TTC549 (cell line): Measurements from ENCODE around the gene PCCA.
"Not testable (repeated sequence)": the region's sequence is repeated elsewhere in the genome, so short reads cannot be mapped to it uniquely, and the experiment has no call there.

ENCODE experiments used
- FAIRE-seq: peaks from 2 replicates; lab custom pipeline; 2012; peaks lifted over from hg19 to GRCh38; lab: Jason Lieb, UNC

PCCA gene, protein sequence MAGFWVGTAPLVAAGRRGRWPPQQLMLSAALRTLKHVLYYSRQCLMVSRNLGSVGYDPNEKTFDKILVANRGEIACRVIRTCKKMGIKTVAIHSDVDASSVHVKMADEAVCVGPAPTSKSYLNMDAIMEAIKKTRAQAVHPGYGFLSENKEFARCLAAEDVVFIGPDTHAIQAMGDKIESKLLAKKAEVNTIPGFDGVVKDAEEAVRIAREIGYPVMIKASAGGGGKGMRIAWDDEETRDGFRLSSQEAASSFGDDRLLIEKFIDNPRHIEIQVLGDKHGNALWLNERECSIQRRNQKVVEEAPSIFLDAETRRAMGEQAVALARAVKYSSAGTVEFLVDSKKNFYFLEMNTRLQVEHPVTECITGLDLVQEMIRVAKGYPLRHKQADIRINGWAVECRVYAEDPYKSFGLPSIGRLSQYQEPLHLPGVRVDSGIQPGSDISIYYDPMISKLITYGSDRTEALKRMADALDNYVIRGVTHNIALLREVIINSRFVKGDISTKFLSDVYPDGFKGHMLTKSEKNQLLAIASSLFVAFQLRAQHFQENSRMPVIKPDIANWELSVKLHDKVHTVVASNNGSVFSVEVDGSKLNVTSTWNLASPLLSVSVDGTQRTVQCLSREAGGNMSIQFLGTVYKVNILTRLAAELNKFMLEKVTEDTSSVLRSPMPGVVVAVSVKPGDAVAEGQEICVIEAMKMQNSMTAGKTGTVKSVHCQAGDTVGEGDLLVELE

GRCh38 chr13:100088644-100089464, at the start of gene PCCA:
PCCA (plus strand) TSS chr13:100089093; CDS start chr13:100089121, 28 bp downstream.
- peak; percentile 78 for FAIRE-seq

DNA sequence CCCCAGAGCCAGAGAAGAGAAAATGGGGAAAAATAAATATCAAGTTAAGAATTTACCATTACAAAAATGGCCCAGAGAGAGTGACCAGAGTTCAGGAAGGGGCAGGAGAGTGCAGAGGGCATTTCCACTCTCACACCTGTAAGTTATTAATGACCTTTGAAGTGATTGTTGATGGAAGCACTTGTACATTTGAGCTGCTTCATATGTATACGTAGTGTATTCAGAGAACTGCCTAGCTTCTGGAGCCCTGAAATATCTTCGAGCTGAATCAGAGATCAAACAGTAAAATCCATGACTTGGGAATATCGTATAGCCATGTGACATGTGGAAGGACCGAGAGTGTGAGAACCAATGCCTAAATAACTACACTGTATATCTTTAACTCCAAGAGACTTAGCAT, 49.2 kb upstream of the PCCA start:
- FAIRE-seq = no peak

- no peak for FAIRE-seq
Observed at GRCh38 chr13:100040196-100040595, 48.7 kb upstream of the PCCA start.

DNA sequence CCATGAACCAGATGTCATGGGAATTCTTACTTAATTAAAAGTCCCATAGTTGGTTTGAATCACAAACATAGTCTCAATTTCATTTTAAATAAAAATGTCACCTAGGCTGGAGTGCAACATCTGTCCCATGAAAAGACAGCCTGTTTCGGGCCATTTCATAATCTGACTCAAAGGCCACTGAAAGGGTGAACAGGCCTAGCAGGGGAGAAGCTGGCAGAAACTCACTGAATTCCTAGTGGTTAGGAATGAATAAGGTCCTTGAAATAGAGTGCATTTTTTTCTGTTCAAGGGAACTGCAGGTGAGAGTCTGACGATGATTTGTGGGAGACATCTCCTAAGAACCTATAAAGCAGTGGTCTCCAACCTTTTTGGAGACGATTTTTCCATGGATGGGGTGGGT, 44.0 kb upstream of the PCCA start:
- no peak for FAIRE-seq

- FAIRE-seq = no peak
Observed at GRCh38 chr13:100045355-100045754, 43.5 kb upstream of the PCCA start.

DNA sequence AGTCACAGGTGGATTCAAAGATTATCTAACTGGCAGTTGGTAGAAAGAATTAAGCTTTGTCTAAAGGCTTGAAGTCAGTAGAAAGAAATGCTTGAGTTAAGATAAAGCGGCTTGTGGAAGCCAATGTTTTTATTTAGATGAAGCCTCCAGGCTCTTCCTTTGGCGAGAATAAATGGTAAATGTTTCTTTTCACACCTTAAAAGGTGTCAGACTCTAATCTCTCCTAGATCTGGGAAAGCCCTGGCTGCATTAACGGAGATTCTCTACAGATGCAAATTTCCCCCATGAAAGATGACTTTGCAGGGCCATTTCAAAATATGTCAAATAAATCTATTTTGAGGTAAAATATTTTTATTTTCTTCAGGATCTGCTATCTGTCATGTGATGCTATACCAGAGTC, 37.8 kb upstream of the PCCA start:
- no peak for FAIRE-seq

GRCh38 chr13:100059827-100060226, 29.1 kb upstream of the PCCA start:
- no peak for FAIRE-seq

DNA sequence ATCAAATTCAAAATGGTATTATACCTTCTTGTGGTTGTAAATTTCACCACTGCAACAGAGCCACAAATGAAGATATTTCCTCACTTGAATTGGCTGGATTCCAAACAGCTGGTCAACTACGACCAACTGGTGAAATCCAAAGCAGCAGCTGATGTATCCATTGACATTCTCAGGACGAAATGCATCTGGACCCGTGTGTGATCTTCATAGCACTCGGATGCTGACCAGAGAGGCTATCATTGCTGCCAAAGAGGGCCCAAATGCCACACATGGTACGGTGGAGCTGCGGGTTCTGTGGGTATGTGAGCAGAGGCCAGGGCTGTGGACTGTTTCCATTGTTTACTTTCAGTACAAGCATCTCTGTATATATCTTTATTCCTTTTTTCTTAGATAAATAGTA, 25.6 kb upstream of the PCCA start:
- no peak for FAIRE-seq

DNA sequence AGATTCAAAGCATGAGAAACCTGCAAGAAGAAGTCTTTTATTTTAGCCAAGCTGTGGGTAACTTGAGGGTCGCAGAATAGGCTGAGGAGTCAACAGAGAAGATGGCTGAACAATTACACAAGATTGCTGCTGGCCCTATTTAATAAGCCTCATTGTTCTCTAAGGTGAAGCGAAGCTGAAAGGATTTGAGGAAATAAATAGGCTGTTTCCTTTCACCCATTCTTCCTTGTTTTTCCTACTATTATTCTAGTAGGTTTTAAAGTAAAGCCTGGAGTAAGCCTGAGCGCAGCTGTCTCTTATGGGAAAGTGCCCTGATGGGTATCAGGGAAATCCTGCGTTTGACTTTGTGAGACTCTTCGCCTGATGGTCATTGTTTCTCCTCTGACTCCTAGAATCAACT, 25.0 kb upstream of the PCCA start:
- FAIRE-seq = no peak

GRCh38 chr13:100068133-100068931, 20.6 kb upstream of the PCCA start:
- FAIRE-seq = no peak

DNA sequence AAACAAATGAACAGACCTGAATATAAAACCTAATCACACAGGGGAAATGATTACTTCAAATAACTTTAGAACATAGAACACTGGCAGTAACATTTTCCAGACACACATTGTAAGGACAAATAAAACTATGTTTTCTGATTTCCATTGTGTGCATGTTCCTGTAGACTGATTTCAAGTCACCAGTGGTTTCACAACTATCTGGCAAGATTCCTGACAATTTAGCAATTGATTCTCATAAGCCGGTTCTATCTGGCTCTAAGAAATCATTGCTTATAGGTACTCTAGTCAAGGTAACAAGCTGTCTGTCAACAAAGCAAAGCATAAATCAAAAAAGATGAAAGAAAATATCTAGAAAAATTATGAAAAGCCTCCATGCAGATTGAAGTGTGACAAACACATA, 19.6 kb upstream of the PCCA start:
- no peak for FAIRE-seq

- no peak for FAIRE-seq
Observed at GRCh38 chr13:100075700-100076587, 12.9 kb upstream of the PCCA start.

DNA sequence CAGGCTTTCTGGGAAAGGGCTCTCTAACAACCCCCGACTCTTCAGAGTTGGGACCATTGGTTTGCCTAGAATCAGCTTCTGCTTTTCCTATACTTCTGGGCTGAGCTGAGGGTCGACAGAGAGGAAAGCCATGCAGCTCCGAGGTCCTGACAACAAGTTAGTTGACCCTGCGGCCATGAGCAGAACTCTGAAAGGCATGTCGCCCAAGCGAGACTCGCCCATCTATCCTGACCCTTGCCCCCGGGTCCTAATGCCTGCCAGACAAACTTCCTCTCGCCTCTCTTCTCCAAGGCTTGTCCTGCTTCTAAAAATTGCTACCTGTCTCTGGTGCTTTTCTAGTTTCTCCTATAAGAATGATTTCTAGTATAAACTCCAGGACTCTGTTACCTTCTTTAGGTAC, 9.9 kb upstream of the PCCA start:
- FAIRE-seq = not testable (repeated sequence)

- not testable (repeated sequence) for FAIRE-seq
Observed at GRCh38 chr13:100083401-100083800, 5.5 kb upstream of the PCCA start.

DNA sequence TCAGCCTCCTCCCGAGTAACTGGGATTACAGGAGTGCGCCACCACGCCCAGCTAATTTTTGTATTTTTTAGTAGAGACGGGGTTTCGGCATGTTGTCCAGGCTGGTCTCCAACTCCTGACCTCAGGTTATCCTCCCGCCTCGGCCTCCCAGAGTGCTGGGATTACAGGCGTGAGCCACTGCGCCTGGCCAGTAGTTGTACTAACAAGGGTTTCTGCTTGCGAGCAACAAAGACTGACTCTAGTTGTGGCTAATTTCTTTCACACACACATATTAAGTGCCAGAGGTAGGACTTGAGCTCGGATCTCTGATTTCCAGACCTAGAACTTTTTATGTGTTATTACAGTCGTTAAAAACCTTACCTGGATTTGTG, 635 bp upstream of the PCCA start:
- FAIRE-seq = no peak

DNA sequence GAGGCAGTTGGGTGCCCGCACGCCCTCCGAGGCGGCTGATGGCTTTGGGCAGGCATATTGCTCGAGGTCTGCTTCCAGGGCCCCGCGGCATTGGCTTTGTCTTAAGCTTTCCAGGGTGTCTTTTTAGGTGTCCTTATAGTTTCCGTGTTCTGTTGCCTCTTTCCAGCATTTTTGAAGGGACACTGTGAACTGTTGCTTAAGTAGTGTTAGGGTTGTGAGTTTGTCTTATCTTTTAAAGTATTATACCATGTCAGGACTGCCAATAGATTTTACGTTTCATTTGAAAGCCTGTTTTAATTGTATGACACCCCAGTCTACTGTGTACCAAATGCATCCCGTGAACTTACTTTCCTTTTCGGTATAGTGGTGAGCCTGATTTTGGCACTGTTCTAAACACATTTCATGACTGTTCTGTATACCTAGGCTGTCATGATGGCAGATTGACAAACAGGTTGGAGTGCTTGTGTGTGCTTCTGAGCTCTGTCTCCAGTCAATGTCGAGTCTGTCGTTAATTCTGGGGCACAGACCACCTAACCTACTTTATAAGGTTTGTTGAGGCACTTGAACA, 656 bp downstream of the PCCA start:
- FAIRE-seq = no peak

GRCh38 chr13:100090861-100091260, 2.0 kb downstream of the PCCA start:
- FAIRE-seq = no peak

GRCh38 chr13:100091391-100091790, 2.5 kb downstream of the PCCA start:
- no peak for FAIRE-seq

DNA sequence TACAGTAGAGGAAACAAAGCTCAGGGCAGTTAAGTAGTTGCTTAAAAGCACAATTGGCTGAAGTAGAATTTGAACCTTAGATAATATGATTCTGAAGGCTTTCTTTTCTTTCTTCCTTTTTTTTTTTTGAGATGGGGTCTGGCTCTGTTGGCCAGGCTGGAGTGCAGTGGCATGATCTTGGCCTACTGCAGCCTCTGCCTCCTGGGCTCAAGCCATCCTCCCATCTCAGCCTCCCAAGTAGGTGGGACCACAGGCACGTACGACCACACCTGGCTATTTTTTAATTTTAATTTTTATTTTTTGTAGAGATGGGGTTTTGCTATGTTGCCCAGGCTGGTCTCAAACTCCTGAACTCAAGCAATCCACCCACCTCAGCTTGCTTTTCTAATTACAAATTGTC, 3.4 kb downstream of the PCCA start:
- not testable (repeated sequence) for FAIRE-seq

- no peak for FAIRE-seq
Observed at GRCh38 chr13:100095498-100095897, 6.6 kb downstream of the PCCA start.

DNA sequence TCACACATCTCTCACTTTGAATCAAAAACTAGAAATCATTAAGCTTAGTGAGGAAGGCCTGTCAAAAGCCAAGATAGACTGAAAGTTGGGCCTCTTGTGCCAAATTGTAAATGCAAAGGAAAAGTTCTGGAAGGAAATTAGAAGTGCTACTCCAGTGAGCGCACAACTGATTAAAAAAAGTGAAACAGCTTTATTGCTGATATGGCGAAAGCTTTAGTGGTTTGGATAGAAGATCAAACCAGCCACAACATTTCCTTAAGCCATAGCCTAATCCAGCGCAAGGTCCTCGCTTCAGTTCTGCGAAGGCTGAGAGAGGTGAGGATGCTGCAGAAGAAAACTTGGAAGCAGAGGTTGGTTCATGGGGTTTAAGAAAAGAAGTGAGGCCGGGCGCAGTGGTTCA, 7.6 kb downstream of the PCCA start:
- no peak for FAIRE-seq
